ENCODE results near the gene SLC16A3.

SLC16A3 gene

DNA sequence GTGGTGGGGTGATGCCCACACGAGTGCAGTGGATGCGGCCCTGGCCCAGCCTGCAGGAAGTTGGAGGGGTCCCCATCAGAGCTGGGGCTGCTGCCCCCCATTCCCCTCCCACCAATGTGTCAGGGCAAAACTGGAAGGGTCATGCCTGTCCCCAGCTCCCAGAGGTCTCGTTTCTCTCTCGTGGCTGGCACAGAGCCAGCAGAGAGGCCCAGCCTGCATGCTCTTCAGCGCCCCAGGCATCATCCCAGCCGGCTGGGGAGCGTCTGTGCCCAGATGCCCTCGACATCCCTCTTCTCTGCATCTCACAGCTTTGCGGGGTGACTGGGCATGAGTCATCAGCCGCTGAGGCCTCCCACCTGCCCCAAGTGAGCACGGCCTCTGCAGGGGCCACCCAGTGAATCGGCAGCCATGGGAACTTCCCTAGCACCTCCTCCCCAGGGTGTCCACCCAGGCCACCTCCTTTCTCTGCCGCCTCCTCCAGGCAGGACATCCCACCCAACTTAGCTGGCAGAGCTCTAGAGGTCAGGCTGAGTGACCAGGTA is 54.4 kb downstream of the SLC16A3 start:
- DNase-seq (ENCODE audit: low read depth): peak; percentile 88
- H3K4me3 ChIP-seq (ENCODE audit: control insufficient read depth, low read depth, low read length): no peak overlapping the region
- TF ChIP-seq, protein P1, sequence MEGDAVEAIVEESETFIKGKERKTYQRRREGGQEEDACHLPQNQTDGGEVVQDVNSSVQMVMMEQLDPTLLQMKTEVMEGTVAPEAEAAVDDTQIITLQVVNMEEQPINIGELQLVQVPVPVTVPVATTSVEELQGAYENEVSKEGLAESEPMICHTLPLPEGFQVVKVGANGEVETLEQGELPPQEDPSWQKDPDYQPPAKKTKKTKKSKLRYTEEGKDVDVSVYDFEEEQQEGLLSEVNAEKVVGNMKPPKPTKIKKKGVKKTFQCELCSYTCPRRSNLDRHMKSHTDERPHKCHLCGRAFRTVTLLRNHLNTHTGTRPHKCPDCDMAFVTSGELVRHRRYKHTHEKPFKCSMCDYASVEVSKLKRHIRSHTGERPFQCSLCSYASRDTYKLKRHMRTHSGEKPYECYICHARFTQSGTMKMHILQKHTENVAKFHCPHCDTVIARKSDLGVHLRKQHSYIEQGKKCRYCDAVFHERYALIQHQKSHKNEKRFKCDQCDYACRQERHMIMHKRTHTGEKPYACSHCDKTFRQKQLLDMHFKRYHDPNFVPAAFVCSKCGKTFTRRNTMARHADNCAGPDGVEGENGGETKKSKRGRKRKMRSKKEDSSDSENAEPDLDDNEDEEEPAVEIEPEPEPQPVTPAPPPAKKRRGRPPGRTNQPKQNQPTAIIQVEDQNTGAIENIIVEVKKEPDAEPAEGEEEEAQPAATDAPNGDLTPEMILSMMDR (conservative IDR thresholded peaks at IDR 0.05; ENCODE audit: control insufficient read depth, insufficient read depth, low read depth, low read length): no peak

DNA sequence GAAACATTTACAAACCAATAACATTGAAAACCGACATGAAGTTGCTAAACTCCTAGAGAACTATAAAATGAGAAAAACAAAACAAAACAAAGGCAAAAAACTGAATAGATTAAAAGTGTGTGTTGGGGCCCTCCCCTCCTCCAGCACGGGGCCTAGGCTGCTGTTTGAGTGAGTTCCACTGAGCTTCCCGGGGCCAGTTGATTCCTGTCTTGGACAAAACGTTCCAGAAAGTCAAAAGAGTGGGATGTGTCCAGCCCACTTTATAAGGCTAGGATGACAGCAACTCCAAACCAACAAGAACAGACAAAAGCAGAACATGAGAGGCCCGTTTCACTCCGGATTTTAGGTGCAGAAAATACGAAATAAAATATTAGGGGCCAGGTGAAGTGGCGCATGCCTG is 56.3 kb downstream of the SLC16A3 start:
- peak; percentile 48 for DNase-seq (ENCODE audit: low read depth)
- H3K4me3 ChIP-seq (ENCODE audit: control insufficient read depth, low read depth, low read length): no peak overlapping the region
- TF ChIP-seq, protein P1 (conservative IDR thresholded peaks at IDR 0.05; ENCODE audit: control insufficient read depth, insufficient read depth, low read depth, low read length): no peak

DNA sequence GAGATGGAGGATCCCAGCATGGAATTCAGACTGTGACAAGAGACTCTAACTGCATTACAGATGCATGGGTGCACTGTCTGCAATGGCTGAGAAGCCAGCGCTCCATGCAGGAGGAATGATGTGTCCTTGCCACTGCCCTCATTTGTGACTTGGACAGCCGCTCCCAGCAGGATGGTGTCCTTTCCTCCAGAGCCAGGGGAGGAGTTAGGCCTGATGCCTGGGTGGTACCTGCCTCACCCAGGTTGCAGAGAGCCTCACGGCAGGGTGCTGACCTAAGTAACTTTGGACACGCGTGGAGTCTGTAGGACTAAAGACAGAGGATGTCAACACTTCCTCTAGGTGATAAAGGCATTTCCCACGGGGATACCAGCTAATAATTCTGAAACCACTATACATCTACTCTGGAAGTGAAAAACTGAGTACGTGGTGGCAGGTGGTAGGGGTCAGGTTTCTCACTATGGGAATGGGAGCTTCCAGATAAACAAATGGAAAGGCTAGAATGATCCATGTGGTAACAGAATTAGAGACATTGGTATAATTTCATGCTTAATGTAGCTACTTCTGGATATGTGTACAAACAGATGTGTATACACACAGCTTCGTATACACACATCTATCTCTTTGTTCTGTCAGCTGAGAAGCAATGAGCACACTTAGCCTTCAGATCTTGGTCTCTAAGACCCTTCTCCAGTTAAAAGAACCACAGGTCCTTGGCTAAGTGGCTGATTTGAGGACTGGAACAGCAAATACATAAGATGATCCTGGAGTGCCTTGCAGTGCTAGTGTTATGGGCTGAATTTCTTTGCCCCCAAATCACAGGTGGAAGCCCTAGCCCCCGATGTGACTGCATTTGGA is 58.4 kb downstream of the SLC16A3 start:
- no peak for DNase-seq (ENCODE audit: low read depth)
- TF ChIP-seq, protein P1 (conservative IDR thresholded peaks at IDR 0.05; ENCODE audit: control insufficient read depth, insufficient read depth, low read depth, low read length): no peak
- H3K4me3 ChIP-seq (ENCODE audit: control insufficient read depth, low read depth, low read length): no peak overlapping the region

DNA sequence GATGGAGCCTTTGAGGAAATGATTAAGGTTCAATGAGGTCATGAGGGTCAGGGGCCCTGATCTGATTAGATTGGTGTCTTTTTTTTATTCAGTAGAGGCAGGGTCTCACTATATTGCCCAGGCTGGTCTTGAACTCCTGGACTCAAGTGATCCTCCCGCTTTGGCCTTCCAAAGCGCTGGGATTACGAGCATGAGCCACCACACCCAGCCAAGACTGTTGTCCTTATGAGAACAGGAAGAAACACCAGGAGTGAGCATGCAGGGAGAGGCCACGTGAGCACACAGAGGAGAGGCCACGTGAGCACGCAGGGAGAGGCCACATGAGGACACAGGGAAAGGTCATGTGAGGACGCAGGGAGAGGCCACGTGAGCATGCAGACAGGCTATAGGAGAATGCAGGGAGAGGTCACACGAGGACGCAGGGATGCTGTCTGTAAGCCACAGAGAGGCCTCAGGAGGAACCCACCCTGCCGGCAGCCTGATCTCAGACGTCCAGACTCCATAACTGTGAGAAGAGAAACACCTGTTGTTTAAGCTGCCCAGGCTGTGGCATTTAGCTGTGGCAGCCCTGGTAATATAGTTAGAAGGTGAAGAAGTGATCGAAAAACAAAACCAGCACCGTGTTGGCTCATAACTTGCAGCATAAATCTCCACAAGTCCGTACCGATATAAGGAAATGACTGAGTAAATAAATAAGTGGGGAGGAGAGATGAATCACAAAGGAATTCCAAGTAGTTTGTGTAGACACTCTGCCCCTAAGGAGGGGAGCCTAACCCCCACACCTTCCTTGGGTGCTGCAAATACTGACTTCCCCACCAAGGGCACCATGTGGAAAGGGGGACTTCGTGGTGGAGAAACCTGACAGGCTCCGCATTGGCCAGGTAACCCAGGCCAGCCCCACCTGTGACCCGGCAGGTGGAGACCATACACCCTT is 59.3 kb downstream of the SLC16A3 start:
- peak; percentile 97 for DNase-seq (ENCODE audit: low read depth)
- TF ChIP-seq, protein P1 (conservative IDR thresholded peaks at IDR 0.05; ENCODE audit: control insufficient read depth, insufficient read depth, low read depth, low read length): no peak
- no peak overlapping the region for H3K4me3 ChIP-seq (ENCODE audit: control insufficient read depth, low read depth, low read length)

All from fibroblast of mammary gland (primary cell).